Measurements from ENCODE around the gene MALAT1. TPM values are rescaled to one million over a fixed set of nuclear protein-coding genes. Genes with fewer than 3 reads are reported as not detected.
"Not testable (repeated sequence)": the region's sequence is repeated elsewhere in the genome, so short reads cannot be mapped to it uniquely, and the experiment has no call there.

The MALAT1 gene
- polyA plus RNA-seq, 1 experiment: 1,149 TPM

DNA sequence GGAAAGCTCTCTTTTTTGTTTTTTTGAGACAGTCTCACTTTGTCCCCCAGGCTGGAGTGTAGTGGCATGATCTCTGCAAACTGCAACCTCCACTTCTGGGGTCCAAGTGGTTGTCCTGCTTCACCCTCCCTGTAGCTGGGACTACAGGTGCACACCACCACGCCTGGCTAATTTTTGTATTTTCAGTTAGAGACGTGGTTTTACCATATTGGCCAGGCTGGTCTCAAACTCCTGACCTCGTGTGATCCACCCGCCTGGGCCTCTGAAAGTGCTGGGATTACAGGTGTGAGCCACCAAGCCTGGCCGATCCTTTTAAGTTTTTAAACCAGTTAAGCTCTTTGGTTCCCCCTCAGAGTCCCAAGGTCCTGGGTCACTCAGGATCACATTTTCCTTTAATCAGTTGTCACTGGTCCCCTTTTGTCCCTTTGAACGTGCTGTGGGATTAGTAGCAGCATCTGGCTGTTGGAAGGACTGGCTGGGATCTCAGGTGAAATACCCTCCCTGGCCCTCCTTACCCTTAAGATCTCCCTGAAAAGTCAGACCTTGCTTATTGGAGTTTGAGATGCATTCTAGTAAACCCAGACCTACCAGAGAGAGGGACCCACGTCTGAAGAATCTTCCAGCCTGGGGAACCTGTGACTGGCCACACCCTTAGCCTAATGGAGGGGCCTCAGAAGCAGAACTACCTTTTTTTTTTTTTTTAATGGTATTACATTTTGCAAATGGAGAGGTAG, 8.1 kb downstream of the MALAT1 start:
- POLR2A ChIA-PET: interaction anchor here (0.6 to 21.9 kb wide), 21 partner anchors 11 to 495 kb away, joined by 3 to 999 read pairs (median 8); partner anchors contain the start of genes BANF1, CFL1, EIF1AD and MALAT1
- Histone ChIP-seq H3K27ac (ENCODE audit: low read depth, low read length) (peak overlapping the region; percentile 89), H3K9me3 (ENCODE audit: control insufficient read depth, insufficient read depth, low read length) (no peaks in the 10 kb centered on the region), H3K27me3 (ENCODE audit: control insufficient read depth, insufficient read depth, low read length) (no peaks in the 10 kb centered on the region), H3K4me3 (ENCODE audit: low read depth, low read length) (peak overlapping the region; percentile 97)
- DNase-seq (ENCODE audit: low read depth, low spot score): peak; percentile 82
- CTCF ChIA-PET: interaction anchor here (0.5 to 6.9 kb wide), 3 partner anchors 27 to 232 kb away, joined by 4 to 49 read pairs (median 4); no protein-coding TSS in a partner anchor
- TF ChIP-seq CTCF (IDR thresholded peaks at IDR 0.05; ENCODE audit: low read depth, low read length): no peak

DNA sequence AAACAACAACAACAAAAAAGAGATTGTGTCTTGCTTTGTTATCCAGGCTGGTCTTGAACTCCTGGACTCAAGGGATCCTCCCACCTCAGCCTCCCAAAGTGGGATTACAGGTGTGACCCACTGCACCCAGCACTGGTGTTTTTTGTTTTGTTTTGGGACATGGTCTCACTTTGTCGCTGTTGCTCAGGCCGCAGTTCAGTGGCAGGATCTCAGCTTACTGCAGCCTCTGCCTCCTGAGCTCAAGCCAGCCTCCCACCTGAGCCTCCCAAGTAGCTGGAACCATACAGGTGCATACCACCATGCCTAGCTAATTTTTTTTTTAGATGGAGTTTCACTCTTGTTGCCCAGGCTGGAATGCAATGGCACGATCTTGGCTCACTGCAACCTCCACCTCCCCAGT, 13.5 kb downstream of the MALAT1 start:
- H3K9me3 ChIP-seq (ENCODE audit: control insufficient read depth, insufficient read depth, low read length); H3K27me3 ChIP-seq (ENCODE audit: control insufficient read depth, insufficient read depth, low read length); H3K27ac ChIP-seq (ENCODE audit: low read depth, low read length); H3K4me3 ChIP-seq (ENCODE audit: low read depth, low read length); DNase-seq (ENCODE audit: low read depth, low spot score): not testable (repeated sequence)
- CTCF ChIA-PET: interaction anchor here (0.6 to 6.9 kb wide), 5 partner anchors 96 to 237 kb away, joined by 3 to 49 read pairs (median 7); no protein-coding TSS in a partner anchor
- POLR2A ChIA-PET: interaction anchor here (0.7 to 21.9 kb wide), 3 partner anchors 12 to 90 kb away, joined by 3 to 999 read pairs (median 6); partner anchors contain the start of genes MALAT1 and NEAT1

DNA sequence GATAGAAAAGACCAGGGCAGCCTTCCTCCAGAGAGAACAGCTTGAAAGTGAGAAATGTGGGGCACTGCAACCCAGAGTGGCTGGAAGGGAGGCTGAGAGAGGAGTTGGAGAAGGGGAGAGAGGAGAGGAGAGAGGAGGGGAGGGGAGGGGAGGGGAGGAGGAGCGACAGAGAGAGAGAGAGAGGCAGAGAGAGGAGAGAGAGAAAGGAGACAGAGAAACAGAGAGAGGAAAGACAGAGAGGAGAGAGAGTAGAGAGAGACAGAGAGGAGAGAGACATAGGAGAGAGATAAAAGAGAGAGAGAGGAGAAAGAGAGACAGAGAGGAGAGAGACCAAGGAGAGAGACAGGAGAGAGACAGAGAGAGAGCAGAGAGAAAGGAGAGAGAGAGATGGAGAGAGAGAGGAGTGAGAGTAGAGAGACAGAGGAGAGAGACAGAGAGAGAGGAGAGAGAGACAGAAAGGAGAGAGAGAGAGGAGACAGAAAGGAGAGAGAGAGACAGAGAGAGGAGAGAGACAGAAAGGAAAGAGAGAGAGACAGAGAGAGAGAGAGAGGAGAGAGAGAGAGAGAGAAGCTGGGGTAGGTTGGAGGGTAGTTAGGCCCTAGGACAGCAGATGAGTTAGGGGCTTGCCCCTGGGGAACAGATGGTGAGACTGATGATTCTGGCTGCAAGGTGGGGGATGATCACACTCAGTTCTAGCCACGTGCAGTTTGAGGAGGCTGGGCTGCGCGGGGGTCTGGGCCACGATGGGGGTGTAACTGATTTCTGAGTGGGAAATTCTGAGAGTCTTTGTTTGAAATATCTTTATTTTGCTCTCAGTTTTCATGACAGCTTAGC, 17.5 kb downstream of the MALAT1 start:
- no peak for TF ChIP-seq CTCF (IDR thresholded peaks at IDR 0.05; ENCODE audit: low read depth, low read length)
- CTCF ChIA-PET: no interaction called here

GRCh38 chr11:65518941-65519549, 20.2 kb downstream of the MALAT1 start:
- H3K27ac ChIP-seq (ENCODE audit: low read depth, low read length); POLR2A ChIA-PET; DNase-seq (ENCODE audit: low read depth, low spot score); H3K9me3 ChIP-seq (ENCODE audit: control insufficient read depth, insufficient read depth, low read length); H3K27me3 ChIP-seq (ENCODE audit: control insufficient read depth, insufficient read depth, low read length); H3K4me3 ChIP-seq (ENCODE audit: low read depth, low read length): not testable (repeated sequence)
- CTCF ChIA-PET: interaction anchor here (2.4 kb wide), 1 partner anchor 103 kb away, joined by 8 read pairs; no protein-coding TSS in a partner anchor

More for the DNA sequence above, 17.5 kb downstream of the MALAT1 start:
- no peak overlapping the region for H3K27ac ChIP-seq (ENCODE audit: low read depth, low read length)
- POLR2A ChIA-PET: interaction anchor here (0.5 to 1.0 kb wide), 2 partner anchors 94 to 241 kb away, joined by 3 to 12 read pairs; partner anchors contain the start of gene NEAT1
- H3K9me3 ChIP-seq (ENCODE audit: control insufficient read depth, insufficient read depth, low read length): no peaks in the 10 kb centered on the region
- DNase-seq (ENCODE audit: low read depth, low spot score): no peak
- no peaks in the 10 kb centered on the region for H3K27me3 ChIP-seq (ENCODE audit: control insufficient read depth, insufficient read depth, low read length)
- no peak overlapping the region for H3K4me3 ChIP-seq (ENCODE audit: low read depth, low read length)

GRCh38 chr11:65521777-65522521, 23.1 kb downstream of the MALAT1 start:
- H3K27ac ChIP-seq (ENCODE audit: low read depth, low read length); H3K27me3 ChIP-seq (ENCODE audit: control insufficient read depth, insufficient read depth, low read length); H3K9me3 ChIP-seq (ENCODE audit: control insufficient read depth, insufficient read depth, low read length); DNase-seq (ENCODE audit: low read depth, low spot score); H3K4me3 ChIP-seq (ENCODE audit: low read depth, low read length): not testable (repeated sequence)
- POLR2A ChIA-PET: interaction anchor here (0.7 kb wide), 1 partner anchor 23 kb away, joined by 3 read pairs; the partner anchor contains the start of gene MALAT1
- CTCF ChIA-PET: interaction anchor here (0.7 kb wide), 1 partner anchor 155 kb away, joined by 3 read pairs; no protein-coding TSS in a partner anchor

DNA sequence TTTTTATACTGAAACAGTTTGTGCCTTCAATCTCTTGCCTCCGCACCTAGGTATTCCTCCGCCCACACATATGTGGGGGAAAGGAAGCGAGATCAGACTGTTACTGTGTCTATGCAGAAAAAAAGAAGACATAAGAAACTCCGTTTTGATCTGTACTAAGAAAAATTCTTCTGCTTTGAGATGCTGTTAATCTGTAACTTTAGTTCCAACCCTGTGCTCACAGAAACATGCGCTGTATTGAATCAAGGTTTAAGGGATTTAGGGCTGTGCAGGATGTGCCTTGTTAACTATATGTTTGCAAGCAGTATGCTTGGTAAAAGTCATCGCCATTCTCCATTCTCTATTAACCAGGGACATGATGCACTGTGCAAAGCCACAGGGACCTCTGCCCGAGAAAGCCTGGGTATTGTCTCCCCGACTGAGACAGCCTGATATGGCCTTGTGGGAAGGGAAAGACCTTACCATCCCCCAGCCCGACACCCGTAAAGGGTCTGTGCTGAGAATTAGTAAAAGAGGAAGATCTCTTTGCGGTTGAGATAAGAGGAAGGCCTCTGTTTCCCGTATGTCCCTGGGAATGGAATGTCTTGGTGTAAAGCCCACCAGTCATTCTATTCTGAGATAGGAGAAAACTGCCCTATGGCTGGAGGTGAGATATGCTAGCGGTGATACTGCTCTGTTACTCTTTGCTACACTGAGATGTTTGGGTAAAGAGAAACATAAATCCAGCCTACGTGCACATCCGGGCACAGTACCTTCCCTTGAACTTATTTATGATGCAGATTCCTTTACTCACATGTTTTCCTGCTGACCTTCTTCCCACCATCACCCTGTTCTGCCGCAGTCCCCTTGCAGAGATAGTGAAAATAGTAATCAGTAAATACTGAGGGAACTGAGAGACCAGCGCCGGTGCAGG, 24.1 kb downstream of the MALAT1 start:
- CTCF ChIA-PET; DNase-seq (ENCODE audit: low read depth, low spot score); H3K4me3 ChIP-seq (ENCODE audit: low read depth, low read length); H3K27ac ChIP-seq (ENCODE audit: low read depth, low read length); H3K9me3 ChIP-seq (ENCODE audit: control insufficient read depth, insufficient read depth, low read length); H3K27me3 ChIP-seq (ENCODE audit: control insufficient read depth, insufficient read depth, low read length): not testable (repeated sequence)
- POLR2A ChIA-PET: interaction anchor here (2.5 kb wide), 1 partner anchor 100 kb away, joined by 10 read pairs; the partner anchor contains the start of gene NEAT1

DNA sequence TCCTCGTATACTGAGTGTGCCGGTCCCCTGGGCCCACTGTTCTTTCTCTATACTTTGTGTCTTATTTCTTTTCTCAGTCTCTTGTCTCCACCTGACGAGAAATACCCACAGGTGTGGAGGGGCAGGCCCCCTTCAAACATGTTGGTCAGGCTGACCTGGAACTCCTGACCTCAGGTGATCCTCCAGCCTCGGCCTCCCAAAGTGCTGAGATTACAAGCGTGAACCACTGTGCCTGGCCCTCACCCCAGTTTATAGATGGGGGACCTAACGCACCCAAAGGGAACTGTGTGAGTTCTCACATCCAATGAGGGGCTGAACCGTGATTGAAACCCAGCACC, 24.8 kb downstream of the MALAT1 start:
- H3K9me3 ChIP-seq (ENCODE audit: control insufficient read depth, insufficient read depth, low read length); H3K4me3 ChIP-seq (ENCODE audit: low read depth, low read length); H3K27me3 ChIP-seq (ENCODE audit: control insufficient read depth, insufficient read depth, low read length); DNase-seq (ENCODE audit: low read depth, low spot score); CTCF ChIA-PET; H3K27ac ChIP-seq (ENCODE audit: low read depth, low read length): not testable (repeated sequence)
- POLR2A ChIA-PET: interaction anchor here (1.1 to 2.5 kb wide), 2 partner anchors 92 to 101 kb away, joined by 6 to 10 read pairs; partner anchors contain the start of genes NEAT1 and PCNX3
